ENCODE measurements around the gene TWNK. TPM values are rescaled to one million over a fixed set of nuclear protein-coding genes. Genes with fewer than 3 reads are reported as not detected.

The TWNK gene
- total and polyA plus RNA-seq, 10 of the 15 experiments (the other 5 are each of a cell fraction or from before 2014, with no cell fraction given), result 13.6 to 32.8 (median 18.0) TPM

GRCh38 chr10:100970076-100970913 lies 17.0 kb upstream of the TWNK start:
- BruUV-seq (replicated peaks), result no TSS peak
- H3K79me2 ChIP-seq (ENCODE audit: control insufficient read depth, insufficient read depth, low read length), result no peaks in the 10 kb centered on the region
- H4K20me1 ChIP-seq (ENCODE audit: control insufficient read depth, insufficient read depth), result no peaks in the 10 kb centered on the region
- no peak overlapping the region for H3K4me3 ChIP-seq
- ChIA-PET RAD21 (ENCODE audit: unreplicated experiment) (no interaction called here), POLR2A (interaction anchor here (0.8 to 2.3 kb wide), 2 partner anchors 15 to 27 kb away, joined by 3 to 6 read pairs; no protein-coding TSS in a partner anchor), CTCF (interaction anchor here (4.6 kb wide), 1 partner anchor 27 kb away, joined by 29 read pairs; no protein-coding TSS in a partner anchor), SMC1A (ENCODE audit: uncharacterized antibody, unreplicated experiment) (no interaction called here)
- peaks cover 3% of the 10 kb centered on the region; the same call in 1 of the 2 replicates for H3K4me1 ChIP-seq (ENCODE audit: control insufficient read depth, insufficient read depth, low read length)
- in situ Hi-C loops (cut with MboI), result no loop called here
- peak overlapping the region; percentile 63 for H2AFZ ChIP-seq (ENCODE audit: control insufficient read depth, low read depth, low read length)
- H3K4me2 ChIP-seq (ENCODE audit: control insufficient read depth, insufficient read depth), result peak overlapping the region; percentile 87
- WGBS (ENCODE audit: insufficient coverage, insufficient replicate concordance, low lambda C conversion rate, missing lambda C conversion rate), result 27% methylated on average over 11 of the region's 13 CpGs
- peak; percentile 66 for ATAC-seq
- intact Hi-C loops (cut with micrococcal nuclease; ENCODE audit: unreplicated experiment), result no loop called here
- no peaks in the 10 kb centered on the region for H3K27me3 ChIP-seq (replicated peaks in 1 of 2; ENCODE audit: control insufficient read depth in 2 of 2, insufficient read depth in 2 of 2, low read length in 1 of 2)
- no peak for DNase-seq (ENCODE audit: low read depth, low spot score)
- H3K9me3 ChIP-seq (replicated peaks; ENCODE audit: control insufficient read depth, insufficient read depth, low read length), result no peaks in the 10 kb centered on the region
- no peak for FAIRE-seq
- no peak overlapping the region for H3K27ac ChIP-seq (ENCODE audit: control insufficient read depth, insufficient read depth)
- TF ChIP-seq NFYA (IDR thresholded peaks at IDR 0.05; ENCODE audit: borderline replicate concordance, low read depth, low read length) (no peak), EGR1 (IDR thresholded peaks at IDR 0.05; ENCODE audit: borderline replicate concordance in 1 of 2, low read depth in 2 of 2, low read length in 2 of 2) (no peak), E2F4 (IDR thresholded peaks at IDR 0.05; ENCODE audit: low read depth, low read length) (no peak), ELK1 (IDR thresholded peaks at IDR 0.05; ENCODE audit: low read depth, low read length) (no peak)
- TF ChIP-seq, protein P1, sequence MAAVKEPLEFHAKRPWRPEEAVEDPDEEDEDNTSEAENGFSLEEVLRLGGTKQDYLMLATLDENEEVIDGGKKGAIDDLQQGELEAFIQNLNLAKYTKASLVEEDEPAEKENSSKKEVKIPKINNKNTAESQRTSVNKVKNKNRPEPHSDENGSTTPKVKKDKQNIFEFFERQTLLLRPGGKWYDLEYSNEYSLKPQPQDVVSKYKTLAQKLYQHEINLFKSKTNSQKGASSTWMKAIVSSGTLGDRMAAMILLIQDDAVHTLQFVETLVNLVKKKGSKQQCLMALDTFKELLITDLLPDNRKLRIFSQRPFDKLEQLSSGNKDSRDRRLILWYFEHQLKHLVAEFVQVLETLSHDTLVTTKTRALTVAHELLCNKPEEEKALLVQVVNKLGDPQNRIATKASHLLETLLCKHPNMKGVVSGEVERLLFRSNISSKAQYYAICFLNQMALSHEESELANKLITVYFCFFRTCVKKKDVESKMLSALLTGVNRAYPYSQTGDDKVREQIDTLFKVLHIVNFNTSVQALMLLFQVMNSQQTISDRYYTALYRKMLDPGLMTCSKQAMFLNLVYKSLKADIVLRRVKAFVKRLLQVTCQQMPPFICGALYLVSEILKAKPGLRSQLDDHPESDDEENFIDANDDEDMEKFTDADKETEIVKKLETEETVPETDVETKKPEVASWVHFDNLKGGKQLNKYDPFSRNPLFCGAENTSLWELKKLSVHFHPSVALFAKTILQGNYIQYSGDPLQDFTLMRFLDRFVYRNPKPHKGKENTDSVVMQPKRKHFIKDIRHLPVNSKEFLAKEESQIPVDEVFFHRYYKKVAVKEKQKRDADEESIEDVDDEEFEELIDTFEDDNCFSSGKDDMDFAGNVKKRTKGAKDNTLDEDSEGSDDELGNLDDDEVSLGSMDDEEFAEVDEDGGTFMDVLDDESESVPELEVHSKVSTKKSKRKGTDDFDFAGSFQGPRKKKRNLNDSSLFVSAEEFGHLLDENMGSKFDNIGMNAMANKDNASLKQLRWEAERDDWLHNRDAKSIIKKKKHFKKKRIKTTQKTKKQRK (IDR thresholded peaks at IDR 0.05; ENCODE audit: low read depth, low read length), result no peak
- H3K36me3 ChIP-seq (ENCODE audit: control insufficient read depth in 2 of 2, insufficient read depth in 2 of 2, low read length in 1 of 2), result peaks cover 0 to 2% of the 10 kb centered on the region in 2 experiments; a peak in 3 of 4 replicates
- H3K9ac ChIP-seq (ENCODE audit: control insufficient read depth, insufficient read depth, low read length), result no peak overlapping the region
